ENCODE data around the gene SLC35F2.

Gene SLC35F2

GRCh38 chr11:107856180-107856980 lies 2.2 kb downstream of the SLC35F2 start:
- DNase-seq: peak; percentile 15
- Histone ChIP-seq H3K27me3 (ENCODE audit: insufficient read depth, low read depth, severe bottlenecking) (no peaks in the 10 kb centered on the region), H3K4me3 (ENCODE audit: low read depth, low read length) (no peak overlapping the region), H3K9me3 (ENCODE audit: severe bottlenecking) (no peaks in the 10 kb centered on the region), H3K27ac (no peak overlapping the region), H3K36me3 (no peaks in the 10 kb centered on the region; the same call in 1 of the 2 replicates)
- no peak for TF ChIP-seq CTCF (IDR thresholded peaks at IDR 0.05; ENCODE audit: low read depth, low read length)

- DNase-seq: no peak
- H3K27ac ChIP-seq: no peak overlapping the region
- TF ChIP-seq CTCF (IDR thresholded peaks at IDR 0.05; ENCODE audit: low read depth, low read length): no peak
- no peaks in the 10 kb centered on the region for H3K9me3 ChIP-seq (ENCODE audit: severe bottlenecking)
- H3K27me3 ChIP-seq (ENCODE audit: insufficient read depth, low read depth, severe bottlenecking): no peaks in the 10 kb centered on the region
- H3K4me3 ChIP-seq (ENCODE audit: low read depth, low read length): no peak overlapping the region
- H3K36me3 ChIP-seq: no peaks in the 10 kb centered on the region; the same call in 1 of the 2 replicates
These were observed 5.5 kb downstream of the SLC35F2 start for GRCh38 chr11:107853070-107853469.

- H3K36me3 ChIP-seq: no peaks in the 10 kb centered on the region; the same call in 1 of the 2 replicates
- TF ChIP-seq CTCF (IDR thresholded peaks at IDR 0.05; ENCODE audit: low read depth, low read length): no peak
- DNase-seq: no peak
- no peaks in the 10 kb centered on the region for H3K9me3 ChIP-seq (ENCODE audit: severe bottlenecking)
- no peak overlapping the region for H3K4me3 ChIP-seq (ENCODE audit: low read depth, low read length)
- no peaks in the 10 kb centered on the region for H3K27me3 ChIP-seq (ENCODE audit: insufficient read depth, low read depth, severe bottlenecking)
- no peak overlapping the region for H3K27ac ChIP-seq
These were observed 6.8 kb downstream of the SLC35F2 start for GRCh38 chr11:107851704-107852310.

- no peak overlapping the region for H3K4me3 ChIP-seq (ENCODE audit: low read depth, low read length)
- H3K36me3 ChIP-seq: no peaks in the 10 kb centered on the region; the same call in 1 of the 2 replicates
- TF ChIP-seq CTCF (IDR thresholded peaks at IDR 0.05; ENCODE audit: low read depth, low read length): no peak
- no peak for DNase-seq
- no peaks in the 10 kb centered on the region for H3K27me3 ChIP-seq (ENCODE audit: insufficient read depth, low read depth, severe bottlenecking)
- no peaks in the 10 kb centered on the region for H3K9me3 ChIP-seq (ENCODE audit: severe bottlenecking)
- no peak overlapping the region for H3K27ac ChIP-seq
These were observed 8.8 kb downstream of the SLC35F2 start for GRCh38 chr11:107849790-107850189.

- no peak for TF ChIP-seq CTCF (IDR thresholded peaks at IDR 0.05; ENCODE audit: low read depth, low read length)
- Histone ChIP-seq H3K9me3 (ENCODE audit: severe bottlenecking) (no peaks in the 10 kb centered on the region), H3K36me3 (no peaks in the 10 kb centered on the region), H3K27ac (no peak overlapping the region), H3K27me3 (ENCODE audit: insufficient read depth, low read depth, severe bottlenecking) (no peaks in the 10 kb centered on the region), H3K4me3 (ENCODE audit: low read depth, low read length) (no peak overlapping the region)
- DNase-seq: no peak
These were observed 10.2 kb downstream of the SLC35F2 start for GRCh38 chr11:107848345-107848744.
